GM12875 (cell line): ENCODE measurements around the gene LGR5.

Source experiments
- H3K4me3 ChIP-seq: one replicate; pipeline ENCODE4 v1.5.1; 2011; ENCODE audit warnings: low read depth, low read length, control low read depth
- TF ChIP-seq, protein P1 (sequence below): IDR thresholded peaks from 2 replicates; pipeline ENCODE4 v1.5.1; 2011; ENCODE audit warnings: low read depth, mild to moderate bottlenecking, control low read depth, inconsistent platforms, low read length, moderate library complexity, borderline replicate concordance; ENCODE audit not compliant: insufficient read depth

The LGR5 gene

DNA sequence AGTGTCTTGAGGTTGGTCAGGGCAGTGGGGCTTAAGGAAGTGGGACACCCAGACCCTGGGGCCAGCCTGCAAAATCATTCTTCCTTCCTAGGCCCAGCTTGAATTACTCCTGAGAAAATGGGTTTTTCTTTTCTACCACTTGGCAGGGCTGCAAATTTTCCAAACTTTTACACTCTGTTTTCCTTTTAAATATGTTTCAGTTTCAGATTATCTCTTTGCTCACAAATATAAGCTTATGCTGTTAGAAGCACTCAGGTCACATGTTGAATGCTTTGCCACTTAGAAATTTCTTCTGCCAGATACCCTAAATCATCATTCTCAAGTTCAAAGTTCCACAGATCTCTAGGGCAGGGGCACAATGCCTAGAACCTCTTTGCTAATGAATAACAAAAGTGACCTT lies 2.9 kb upstream of the LGR5 start:
- no peak overlapping the region for H3K4me3 ChIP-seq
- TF ChIP-seq, protein P1, sequence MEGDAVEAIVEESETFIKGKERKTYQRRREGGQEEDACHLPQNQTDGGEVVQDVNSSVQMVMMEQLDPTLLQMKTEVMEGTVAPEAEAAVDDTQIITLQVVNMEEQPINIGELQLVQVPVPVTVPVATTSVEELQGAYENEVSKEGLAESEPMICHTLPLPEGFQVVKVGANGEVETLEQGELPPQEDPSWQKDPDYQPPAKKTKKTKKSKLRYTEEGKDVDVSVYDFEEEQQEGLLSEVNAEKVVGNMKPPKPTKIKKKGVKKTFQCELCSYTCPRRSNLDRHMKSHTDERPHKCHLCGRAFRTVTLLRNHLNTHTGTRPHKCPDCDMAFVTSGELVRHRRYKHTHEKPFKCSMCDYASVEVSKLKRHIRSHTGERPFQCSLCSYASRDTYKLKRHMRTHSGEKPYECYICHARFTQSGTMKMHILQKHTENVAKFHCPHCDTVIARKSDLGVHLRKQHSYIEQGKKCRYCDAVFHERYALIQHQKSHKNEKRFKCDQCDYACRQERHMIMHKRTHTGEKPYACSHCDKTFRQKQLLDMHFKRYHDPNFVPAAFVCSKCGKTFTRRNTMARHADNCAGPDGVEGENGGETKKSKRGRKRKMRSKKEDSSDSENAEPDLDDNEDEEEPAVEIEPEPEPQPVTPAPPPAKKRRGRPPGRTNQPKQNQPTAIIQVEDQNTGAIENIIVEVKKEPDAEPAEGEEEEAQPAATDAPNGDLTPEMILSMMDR, result no peak

DNA sequence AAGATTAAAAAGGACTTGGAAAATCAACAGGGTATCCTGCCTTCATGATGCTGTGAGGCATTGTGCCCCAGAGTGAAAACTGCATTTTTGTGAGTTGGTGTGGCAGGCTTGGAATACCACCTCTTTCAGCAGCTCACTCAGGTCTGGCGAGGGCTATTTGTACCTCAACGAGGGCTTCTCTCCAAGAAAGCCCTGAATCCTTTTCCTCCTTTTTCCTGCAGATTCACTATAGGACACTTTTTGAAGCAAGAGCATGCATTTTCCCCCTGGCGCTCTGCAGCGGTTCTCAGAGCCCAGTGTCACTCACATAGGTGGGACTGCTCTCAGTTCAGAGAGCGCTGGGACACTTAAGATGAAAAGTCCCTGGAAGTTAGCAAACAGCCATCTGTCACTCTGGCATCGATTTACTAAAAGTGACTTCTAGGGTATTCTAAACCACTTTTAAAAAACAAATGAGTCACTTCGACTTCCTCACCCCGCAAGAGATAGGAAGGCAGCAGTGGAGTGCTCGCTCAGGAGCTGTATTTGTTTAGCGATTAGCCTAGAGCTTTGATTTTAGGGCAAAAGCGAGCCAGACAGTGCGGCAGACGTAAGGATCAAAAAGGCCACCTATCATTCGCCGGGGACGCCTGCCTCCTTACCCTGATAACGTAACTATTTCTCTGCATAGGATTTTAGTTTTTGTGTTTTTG lies 782 bp upstream of the LGR5 start:
- H3K4me3 ChIP-seq, result no peak overlapping the region
- TF ChIP-seq, protein P1, result no peak

DNA sequence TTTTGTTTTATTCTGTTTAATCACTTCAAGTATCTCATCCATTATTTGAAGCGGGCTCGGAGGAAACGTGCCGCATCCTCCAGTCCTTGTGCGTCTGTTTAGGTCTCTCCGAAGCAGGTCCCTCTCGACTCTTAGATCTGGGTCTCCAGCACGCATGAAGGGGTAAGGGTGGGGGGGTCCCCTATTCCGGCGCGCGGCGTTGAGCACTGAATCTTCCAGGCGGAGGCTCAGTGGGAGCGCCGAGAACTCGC lies 311 bp upstream of the LGR5 start:
- TF ChIP-seq, protein P1, result no peak
- H3K4me3 ChIP-seq, result no peak overlapping the region

DNA sequence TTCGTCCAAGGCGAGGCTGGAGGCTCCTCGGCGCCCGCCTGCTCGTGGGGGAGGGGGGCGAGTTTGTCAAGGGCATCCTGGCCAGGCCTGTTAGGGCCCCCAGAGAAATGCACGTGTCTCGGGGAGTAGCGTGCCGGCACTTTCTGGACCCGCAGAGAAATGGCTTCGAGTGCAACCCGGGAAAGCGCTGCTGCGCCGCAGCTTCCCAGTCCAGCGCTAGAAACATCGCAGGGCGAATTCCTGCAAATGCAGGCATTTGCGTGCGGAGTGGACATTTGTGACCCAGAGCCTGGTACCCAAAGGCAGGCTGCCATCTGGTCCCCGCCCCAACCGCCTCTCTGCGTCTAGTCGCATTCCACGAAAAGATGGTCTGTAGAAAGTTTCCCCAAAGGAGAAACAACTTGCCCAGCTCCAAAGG lies 756 bp downstream of the LGR5 start:
- no peak overlapping the region for H3K4me3 ChIP-seq
- TF ChIP-seq, protein P1, result no peak

GRCh38 chr12:71440763-71441748 lies 1.5 kb downstream of the LGR5 start:
- H3K4me3 ChIP-seq, result no peak overlapping the region

DNA sequence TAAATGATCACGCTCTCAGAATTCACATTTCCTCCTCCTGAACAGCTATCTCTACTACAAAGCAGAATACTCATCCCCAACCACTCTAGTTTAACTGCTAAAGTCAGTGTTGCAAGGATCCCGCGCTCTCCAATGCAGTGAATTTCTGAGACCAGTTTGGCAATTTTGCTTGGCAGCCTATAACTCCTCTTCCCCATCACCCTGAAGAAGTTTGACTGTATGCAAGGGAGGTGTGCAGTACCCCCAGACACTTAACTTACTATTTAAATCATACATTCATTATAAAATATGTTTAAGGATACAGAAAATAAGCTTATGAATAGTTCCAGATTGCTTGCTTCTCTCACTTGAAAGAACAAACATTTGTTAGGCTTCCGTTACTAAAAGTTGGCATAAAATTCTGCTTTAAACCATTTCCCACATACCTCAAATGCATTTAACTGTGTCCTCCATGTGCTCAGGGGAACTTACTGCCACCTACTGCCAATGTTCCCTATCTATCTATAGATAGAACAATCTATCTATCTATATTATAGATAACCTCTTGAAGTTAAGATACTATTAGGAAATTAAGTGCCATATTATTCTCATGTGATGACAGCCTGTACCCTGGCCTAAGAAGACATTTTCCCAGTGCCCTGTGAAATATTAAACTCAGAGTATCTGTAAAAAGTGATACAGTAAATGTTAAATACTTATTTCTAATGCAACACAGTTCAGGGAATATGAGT lies 2.4 kb downstream of the LGR5 start:
- no peak overlapping the region for H3K4me3 ChIP-seq
- TF ChIP-seq, protein P1, result no peak

More at GRCh38 chr12:71440763-71441748, 1.5 kb downstream of the LGR5 start:
- TF ChIP-seq, protein P1, result no peak
